ENCODE measurements around the gene HK2. TPM values are rescaled to one million over a fixed set of nuclear protein-coding genes. Genes with fewer than 3 reads are reported as not detected.

Gene HK2
- total and polyA plus RNA-seq, 2 donors (not counting 3 experiments of a cell fraction or from before 2014, with no cell fraction given) = 3.4 to 13.0 TPM

GRCh38 chr2:74916394-74916793 lies 82.5 kb downstream of the HK2 start:
- no peak for FAIRE-seq

More at GRCh38 chr2:74916394-74916793, 82.5 kb downstream of the HK2 start:
- no peaks in the 10 kb centered on the region for H3K9me1 ChIP-seq (replicated peaks; ENCODE audit: control insufficient read depth, extremely low read depth, insufficient read depth, low read length)
- no peaks in the 10 kb centered on the region for H3K36me3 ChIP-seq (ENCODE audit: control insufficient read depth in 2 of 2, extremely low read depth in 1 of 2, insufficient read depth in 2 of 2, low read length in 2 of 2)
- H3K79me2 ChIP-seq (ENCODE audit: control insufficient read depth, insufficient read depth, low read length) = no peaks in the 10 kb centered on the region
- H3K27me3 ChIP-seq (ENCODE audit: control insufficient read depth in 2 of 2, insufficient read depth in 2 of 2, low read length in 2 of 2) = no peaks in the 10 kb centered on the region
- H3K4me2 ChIP-seq (ENCODE audit: insufficient read depth, low read length) = no peak overlapping the region
- H4K20me1 ChIP-seq (replicated peaks; ENCODE audit: control insufficient read depth, extremely low read depth, insufficient read depth, low read length) = no peaks in the 10 kb centered on the region
- POLR2A ChIA-PET = no interaction called here
- no peak overlapping the region for H2AFZ ChIP-seq (ENCODE audit: low read depth, low read length)
- intact Hi-C loops (cut with micrococcal nuclease) (loop anchor here (10.0 kb wide), 1 partner anchor 708 kb away; no protein-coding TSS in a partner anchor), dilution Hi-C loops (cut with MboI; ENCODE audit: extremely low pct_ligation_motif_present, low sequenced_read_pairs) (no loop called here)
- DNase-seq (ENCODE audit: low read depth, low spot score) = no peak
- no peaks in the 10 kb centered on the region for H3K9me3 ChIP-seq (replicated peaks; ENCODE audit: control insufficient read depth, insufficient read depth, low read length)
- no TSS peak for BruUV-seq (replicated peaks)
- H3K4me1 ChIP-seq (ENCODE audit: control insufficient read depth, extremely low read depth, insufficient read depth, low read length) = no peaks in the 10 kb centered on the region
- CTCF ChIA-PET = interaction anchor here (0.7 to 1.2 kb wide), 2 partner anchors 9 to 203 kb away, joined by 3 to 4 read pairs; no protein-coding TSS in a partner anchor
- H3K27ac ChIP-seq (ENCODE audit: insufficient read depth, low read depth, low read length) = no peak overlapping the region
- H3K4me3 ChIP-seq (replicated peaks in 1 of 3; ENCODE audit: insufficient read depth in 1 of 3, low read depth in 1 of 3, low read length in 3 of 3) = no peak overlapping the region
- no peak overlapping the region for H3K9ac ChIP-seq (replicated peaks; ENCODE audit: extremely low read depth, insufficient read depth, low read length)
- no peak for TF ChIP-seq MYC (IDR thresholded peaks at IDR 0.05; ENCODE audit: low read depth, low read length)
- TF ChIP-seq CTCF (IDR thresholded peaks at IDR 0.05; ENCODE audit: extremely low read depth in 1 of 2, insufficient read depth in 1 of 2, low read depth in 1 of 2, low read length in 2 of 2) = no peak
- TF ChIP-seq GATA2 (IDR thresholded peaks at IDR 0.05; ENCODE audit: insufficient read depth, insufficient read length, low read depth, low read length) = no peak
- no peak for TF ChIP-seq FOS (IDR thresholded peaks at IDR 0.05; ENCODE audit: borderline replicate concordance, insufficient read depth, low read length)
- no peak for TF ChIP-seq EZH2 (IDR thresholded peaks at IDR 0.05; ENCODE audit: borderline replicate concordance, low read depth, low read length, severe bottlenecking)
- no peak for TF ChIP-seq POLR2A (IDR thresholded peaks at IDR 0.05; ENCODE audit: low read depth, low read length)
- TF ChIP-seq, protein P1, sequence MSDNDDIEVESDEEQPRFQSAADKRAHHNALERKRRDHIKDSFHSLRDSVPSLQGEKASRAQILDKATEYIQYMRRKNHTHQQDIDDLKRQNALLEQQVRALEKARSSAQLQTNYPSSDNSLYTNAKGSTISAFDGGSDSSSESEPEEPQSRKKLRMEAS (IDR thresholded peaks at IDR 0.05; ENCODE audit: insufficient read depth, insufficient read length) = no peak
- no peak for TF ChIP-seq POLR2AphosphoS5 (IDR thresholded peaks at IDR 0.05; ENCODE audit: insufficient read depth, low read depth, low read length)
